NCI-H2029 treated with DMSO at 0.1 percent for 48 hours (cell line): Measurements from ENCODE around the gene PRKAA2.
"Not testable (repeated sequence)": the region's sequence is repeated elsewhere in the genome, so short reads cannot be mapped to it uniquely, and the experiment has no call there.

Experiments
- DNase-seq: peaks from one replicate; lab custom pipeline; 2025; lab: John Stamatoyannopoulos, UW

The PRKAA2 gene

DNA sequence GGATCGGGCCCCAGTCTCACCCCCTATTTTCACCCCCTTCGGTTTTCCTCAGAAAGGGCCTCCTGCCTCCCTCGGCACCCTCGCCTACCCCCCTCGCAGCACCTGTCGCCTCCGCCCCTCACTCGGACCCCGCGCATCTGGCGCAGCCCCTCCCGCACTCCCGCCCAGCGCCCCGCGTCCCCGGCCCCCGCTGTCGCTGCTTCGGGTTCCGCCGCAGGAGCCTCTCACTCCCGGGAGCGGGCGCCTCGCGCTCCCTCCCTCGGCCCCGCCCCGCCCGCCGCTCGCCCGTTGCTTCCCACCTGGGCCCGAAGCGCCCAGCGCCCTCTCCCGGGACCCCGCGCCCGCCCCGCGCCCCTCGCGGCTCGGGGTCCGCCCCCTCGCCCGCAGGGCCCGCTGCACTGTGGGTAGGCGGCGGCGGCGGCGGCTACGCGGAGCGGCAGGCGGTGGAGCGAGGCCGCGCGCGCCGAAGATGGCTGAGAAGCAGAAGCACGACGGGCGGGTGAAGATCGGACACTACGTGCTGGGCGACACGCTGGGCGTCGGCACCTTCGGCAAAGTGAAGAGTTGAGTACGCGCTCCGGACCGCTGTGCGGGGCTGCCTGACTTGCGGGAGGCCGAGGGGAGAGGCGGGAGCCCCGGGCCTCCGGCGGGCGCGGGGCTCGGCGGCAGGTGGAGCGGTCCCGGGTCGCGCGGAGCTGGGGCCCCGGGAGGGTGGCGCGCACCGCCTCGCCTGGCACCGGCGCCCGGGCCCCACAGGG is at the start of gene PRKAA2:
Gene PRKAA2, plus strand, starts transcription at position 396 of the 758 bp plus-strand sequence. Its CDS starts 74 bp downstream, at position 470.
- no peak for DNase-seq

DNA sequence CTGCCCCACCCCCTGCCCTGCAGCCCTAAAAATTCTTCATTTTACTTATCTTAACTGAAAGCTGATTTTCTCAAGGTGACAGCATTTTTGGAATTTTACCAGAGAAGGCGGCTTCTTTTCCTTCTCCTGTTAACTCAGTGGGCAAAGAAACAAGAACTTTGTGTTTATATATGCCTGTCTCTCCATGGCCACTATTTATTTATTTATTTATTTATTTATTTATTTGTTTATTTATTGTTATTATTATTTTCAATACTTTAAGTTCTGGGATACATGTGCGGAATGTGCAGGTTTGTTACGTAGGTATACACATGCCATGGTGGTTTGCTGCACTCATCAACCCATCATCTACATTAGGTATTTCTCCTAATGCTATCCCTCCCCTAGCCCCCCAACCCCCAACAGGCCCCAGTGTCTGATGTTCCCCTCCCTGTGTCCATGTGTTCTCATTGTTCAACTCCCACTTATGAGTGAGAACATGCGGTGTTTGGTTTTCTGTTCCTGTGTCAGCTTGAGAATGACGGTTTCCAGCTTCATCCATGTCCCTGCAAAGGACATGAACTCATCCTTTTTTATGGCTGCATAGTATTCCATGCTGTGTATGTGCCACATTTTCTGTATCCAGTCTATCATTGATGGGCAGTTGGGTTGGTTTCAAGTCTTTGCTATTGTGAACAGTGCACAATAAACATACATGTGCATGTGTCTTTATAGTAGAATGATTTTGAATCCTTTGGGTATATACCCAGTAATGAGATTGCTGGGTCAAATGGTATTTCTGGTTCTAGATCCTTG is 49.5 kb upstream of the PRKAA2 start:
- not testable (repeated sequence) for DNase-seq

GRCh38 chr1:56610097-56610496 is 35.0 kb upstream of the PRKAA2 start:
- DNase-seq = not testable (repeated sequence)

GRCh38 chr1:56610770-56611169 is 34.3 kb upstream of the PRKAA2 start:
- not testable (repeated sequence) for DNase-seq

DNA sequence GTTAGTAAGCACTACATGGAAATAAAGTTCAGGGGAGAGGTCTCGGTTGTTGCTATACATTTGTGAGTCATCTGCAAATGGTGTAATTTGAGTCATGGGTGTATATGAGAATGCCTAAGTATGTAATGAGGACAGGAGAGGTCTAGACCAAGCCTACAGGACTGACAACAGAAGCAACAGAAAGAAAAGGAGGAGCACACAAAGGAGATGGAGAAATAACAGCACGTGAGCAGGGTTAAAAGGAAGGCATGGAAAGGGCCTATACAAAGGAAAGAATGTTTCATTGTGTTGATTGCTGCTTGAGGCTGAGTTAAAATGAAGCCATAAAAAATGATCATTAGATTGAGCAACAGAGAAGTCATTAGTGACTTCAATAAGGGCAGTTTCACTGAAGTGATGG is 28.0 kb upstream of the PRKAA2 start:
- DNase-seq = no peak

GRCh38 chr1:56625819-56626440 is 19.2 kb upstream of the PRKAA2 start:
- DNase-seq = no peak

- no peak for DNase-seq
Observed at GRCh38 chr1:56626546-56626945, 18.6 kb upstream of the PRKAA2 start.

GRCh38 chr1:56627019-56627635 is 18.0 kb upstream of the PRKAA2 start:
- no peak for DNase-seq

DNA sequence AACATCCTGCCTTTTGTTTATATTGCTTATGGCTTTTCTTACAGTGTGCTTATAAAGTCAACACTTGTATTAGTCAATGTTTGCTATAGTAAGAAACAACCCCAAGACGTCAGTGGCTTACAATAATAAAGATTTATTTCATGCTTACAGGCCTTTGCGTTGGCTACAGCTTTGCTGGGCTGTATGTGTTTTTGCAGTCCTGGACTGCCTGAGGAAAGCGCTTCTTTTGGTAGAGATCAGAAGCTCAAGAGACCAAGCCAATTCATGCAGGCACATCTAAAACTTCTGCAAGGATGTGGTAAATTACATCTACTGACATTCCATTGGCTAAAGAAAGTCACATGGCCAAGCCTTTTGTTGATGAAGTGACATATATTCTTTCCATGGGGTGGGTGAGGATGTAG is 17.5 kb upstream of the PRKAA2 start:
- no peak for DNase-seq

DNA sequence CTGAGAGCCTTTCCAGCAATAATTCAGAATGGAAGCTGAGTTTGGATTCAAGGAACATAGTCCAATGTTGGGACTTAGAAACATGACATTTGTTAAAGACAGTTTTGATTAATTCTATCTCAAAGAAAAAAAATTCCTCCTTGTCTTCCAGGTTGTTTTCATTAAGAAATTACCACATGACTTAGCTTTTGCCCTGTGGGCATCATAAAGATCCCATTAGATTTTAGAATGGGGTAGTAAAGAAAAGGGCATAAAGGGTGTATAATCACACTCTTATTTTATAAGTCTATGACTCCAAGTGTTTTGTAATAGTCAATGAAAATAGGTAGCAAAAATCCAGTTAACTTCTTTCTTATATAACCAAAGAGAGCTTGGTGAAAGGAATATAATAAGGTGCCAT is 14.3 kb upstream of the PRKAA2 start:
- DNase-seq = no peak

DNA sequence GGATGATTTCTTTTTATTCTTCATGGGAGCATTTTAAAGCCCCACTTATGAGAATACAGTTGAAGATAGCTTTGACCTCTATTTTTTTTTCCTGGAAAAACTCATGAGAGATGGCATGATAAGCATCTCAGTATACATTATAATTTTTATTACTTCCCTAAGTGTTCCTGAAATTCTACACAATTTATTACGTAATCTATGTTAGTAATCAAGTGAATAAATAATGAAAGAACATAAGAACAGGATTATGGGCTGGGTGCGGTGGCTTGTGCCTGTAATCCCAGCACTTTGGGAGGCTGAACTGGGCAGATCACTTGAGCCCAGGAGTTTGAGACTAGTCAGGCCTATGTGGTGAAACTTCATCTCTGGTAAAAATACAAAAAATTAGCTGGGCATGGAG is 13.2 kb upstream of the PRKAA2 start:
- DNase-seq = no peak

DNA sequence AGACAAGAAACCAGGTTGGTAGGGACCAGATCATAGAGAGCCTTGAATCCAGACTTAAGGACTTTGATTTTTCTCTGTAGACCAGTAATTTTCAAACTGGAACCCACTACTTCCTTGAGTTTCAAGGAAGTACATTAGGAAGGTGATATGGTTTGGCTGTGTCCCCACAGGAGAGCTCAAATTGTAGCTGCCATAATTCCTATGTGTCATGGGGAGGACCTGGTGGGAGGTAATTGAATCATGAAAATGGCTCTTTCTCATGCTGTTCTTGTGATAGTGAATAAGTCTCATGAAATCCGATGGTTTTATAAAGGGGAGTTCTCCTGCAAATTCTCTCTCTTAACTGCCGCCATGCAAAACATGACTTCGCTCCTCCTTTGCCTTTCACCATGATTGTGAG is 10.1 kb upstream of the PRKAA2 start:
- DNase-seq = no peak

DNA sequence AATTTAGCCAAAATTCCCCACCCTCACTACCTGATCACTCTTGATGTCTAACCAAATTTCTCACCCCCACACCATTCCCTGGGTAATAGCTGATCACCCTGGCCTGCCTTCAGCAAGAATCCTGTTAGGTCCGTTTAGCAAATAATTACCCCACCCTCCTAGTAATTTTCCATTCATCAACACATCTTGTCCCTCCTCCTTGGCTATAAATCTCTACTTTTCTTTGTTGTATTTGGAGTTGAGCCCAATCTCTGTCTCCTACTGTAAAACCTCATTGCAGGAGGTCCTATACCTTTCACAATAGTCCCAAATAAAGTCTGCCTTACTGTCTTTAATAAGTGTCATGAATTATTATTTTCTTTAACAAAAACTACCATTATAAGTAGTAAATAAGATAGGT is 6.9 kb upstream of the PRKAA2 start:
- DNase-seq = peak; percentile 50

- peak; percentile 31 for DNase-seq
Observed at GRCh38 chr1:56639211-56639610, 5.9 kb upstream of the PRKAA2 start.

- no peak for DNase-seq
Observed at GRCh38 chr1:56643661-56644060, 1.5 kb upstream of the PRKAA2 start.

- DNase-seq = peak; percentile 78
Observed at GRCh38 chr1:56644064-56644918, 823 bp upstream of the PRKAA2 start.

DNA sequence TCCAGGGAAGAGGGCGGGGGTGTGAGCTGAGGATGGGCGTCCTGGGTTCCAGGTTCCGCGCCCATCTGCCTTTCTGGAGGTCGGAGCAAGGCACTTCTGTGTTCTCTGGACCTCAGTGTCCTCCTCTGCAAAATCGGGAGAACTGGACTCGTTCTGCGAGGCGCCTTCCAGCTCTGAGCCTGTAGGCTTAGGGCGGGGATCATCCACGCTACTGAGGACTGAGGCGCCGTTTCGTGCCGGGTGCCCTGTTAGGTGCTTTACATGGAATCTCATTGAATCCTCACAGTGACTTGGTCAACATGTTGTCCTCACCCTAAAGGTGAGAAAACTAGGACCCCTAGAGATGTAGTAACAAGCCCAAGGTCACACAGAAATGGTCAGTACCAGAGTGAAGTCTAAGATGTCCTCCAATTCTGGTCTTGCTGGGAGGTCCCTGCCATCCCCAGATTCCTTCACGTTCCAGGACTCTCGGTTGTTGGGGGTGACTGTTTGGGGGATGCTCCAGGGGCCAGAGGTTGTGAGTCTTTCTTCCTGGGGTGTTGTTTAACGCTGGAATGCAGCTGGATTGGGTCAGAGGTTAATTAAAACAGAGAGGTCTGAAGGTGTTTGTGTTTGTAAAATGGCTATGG is 677 bp downstream of the PRKAA2 start:
- DNase-seq = peak; percentile 66

- no peak for DNase-seq
Observed at GRCh38 chr1:56646611-56647010, 1.5 kb downstream of the PRKAA2 start.

GRCh38 chr1:56647106-56647505 is 2.0 kb downstream of the PRKAA2 start:
- DNase-seq = no peak

GRCh38 chr1:56648546-56648945 is 3.4 kb downstream of the PRKAA2 start:
- no peak for DNase-seq
